Osteoblast (primary cell): Measurements from ENCODE around the gene CFAP90. TPM values are rescaled to one million over a fixed set of nuclear protein-coding genes. Genes with fewer than 3 reads are reported as not detected.

ENCODE experiments used
- DNase-seq: peaks from one replicate; pipeline ENCODE4 v3.0.0; 2011; ENCODE audit warnings: low spot score, mixed read lengths; ENCODE audit not compliant: insufficient read length; ENCODE audit errors: missing footprints
- H2AFZ ChIP-seq: 2 replicates; pipeline ENCODE4 v1.6.0; 2011; ENCODE audit warnings: mild to moderate bottlenecking, low read length
- H3K27ac ChIP-seq: 2 replicates; pipeline ENCODE4 v1.5.1; 2011; ENCODE audit warnings: mild to moderate bottlenecking, low read depth, low read length, moderate library complexity
- H3K27me3 ChIP-seq: 2 replicates; pipeline ENCODE4 v1.6.0; 2012; ENCODE audit warnings: mild to moderate bottlenecking, control low read depth, inconsistent platforms, low read length, moderate library complexity; ENCODE audit not compliant: insufficient read depth
- H3K36me3 ChIP-seq: 2 replicates; pipeline ENCODE4 v1.5.1; 2011; ENCODE audit warnings: mild to moderate bottlenecking, low read length, control low read depth, moderate library complexity; ENCODE audit not compliant: insufficient read depth
- H3K4me1 ChIP-seq: 2 replicates; pipeline ENCODE4 v1.5.1; 2011; ENCODE audit warnings: mild to moderate bottlenecking, low read length, control low read depth, moderate library complexity; ENCODE audit not compliant: insufficient read depth
- H3K4me2 ChIP-seq: 2 replicates; pipeline ENCODE4 v1.6.0; 2011; ENCODE audit warnings: mild to moderate bottlenecking, low read length; ENCODE audit not compliant: insufficient read depth
- H3K4me3 ChIP-seq: fragments of 200-600 bp; sonication (generic); 3 replicates; pipeline ENCODE4 v1.5.1; 2012; ENCODE audit warnings: mild to moderate bottlenecking, low read length, inconsistent platforms; ENCODE audit not compliant: insufficient read depth
- H3K79me2 ChIP-seq: 2 replicates; pipeline ENCODE4 v1.6.0; 2012; ENCODE audit warnings: mild to moderate bottlenecking, low read length, control low read depth, inconsistent platforms; ENCODE audit not compliant: insufficient read depth
- H3K9me3 ChIP-seq: 2 replicates; pipeline ENCODE4 v1.5.1; 2011; ENCODE audit warnings: low read depth, low read length, control low read depth
- H4K20me1 ChIP-seq: 2 replicates; pipeline ENCODE4 v1.6.0; 2012; ENCODE audit warnings: mild to moderate bottlenecking, low read length, control low read depth; ENCODE audit not compliant: insufficient read depth
- CTCF ChIP-seq: IDR thresholded peaks from 2 replicates; pipeline ENCODE4 v1.5.1; 2011; ENCODE audit warnings: mild to moderate bottlenecking, low read depth, low read length, moderate library complexity; ENCODE audit errors: extremely low read depth
- total RNA-seq: library from RNA; depleted of rRNA; stranded (reverse); fragments of >200 nt; gene quantifications from 2 replicates; pipeline ENCODE4 v1.2.3, GENCODE V29; 2012

CFAP90 gene
- total RNA-seq = 0.59 and 1.1 TPM in 2 replicates

DNA sequence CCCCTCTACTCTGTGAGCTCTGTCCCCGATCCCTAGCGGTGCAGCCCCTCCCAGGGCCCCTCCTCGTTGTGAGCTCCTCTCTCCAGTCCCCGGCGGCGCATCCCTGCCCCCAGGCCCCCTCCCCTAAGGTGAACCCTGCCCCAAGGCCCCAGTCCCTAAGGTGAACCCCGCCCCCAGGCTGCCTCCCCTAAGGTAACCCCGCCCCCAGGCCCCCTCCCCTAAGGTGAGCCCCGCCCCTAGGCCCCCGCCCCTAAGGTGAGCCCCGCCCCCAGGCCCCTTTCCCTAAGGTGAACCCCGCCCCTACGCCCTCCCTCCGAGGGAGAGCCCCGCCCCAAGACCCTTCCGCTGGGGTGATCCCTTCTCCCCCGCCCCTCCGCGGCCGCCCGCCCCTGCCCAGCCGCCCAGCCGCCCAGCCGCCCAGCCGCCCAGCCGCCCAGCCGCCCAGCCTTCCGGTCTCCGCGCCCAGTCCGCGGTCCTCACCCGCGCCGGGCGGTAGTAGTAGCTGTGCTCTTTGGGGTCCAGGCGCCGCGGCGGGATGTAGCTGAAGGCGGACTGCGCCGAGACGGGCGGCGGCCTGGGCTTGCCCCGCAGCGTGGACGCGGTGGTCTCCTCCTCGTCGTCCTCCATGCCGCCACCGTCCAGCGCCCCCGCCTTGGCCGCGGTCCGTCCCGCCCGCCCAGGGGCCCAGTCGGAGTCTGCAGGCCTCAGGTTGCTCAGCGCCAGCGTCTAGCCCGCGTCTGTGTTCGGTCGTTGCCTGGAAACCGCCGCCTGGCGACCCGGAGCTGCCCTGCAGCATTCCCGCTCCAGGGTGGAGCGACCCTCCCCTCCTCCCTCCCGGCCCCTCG lies at the start of gene CFAP90:
CFAP90 (minus strand) TSS at position 739 of the 845 bp plus-strand sequence; CDS start at position 627, 112 bp downstream.
- peak within 1 kb of the TSS; percentile 66 for H3K4me3 ChIP-seq
- peaks cover 15% of the 10 kb centered on the region for H3K27me3 ChIP-seq
- TF ChIP-seq CTCF = peak; percentile 15
- no peak within 1 kb of the TSS for H3K27ac ChIP-seq
- H4K20me1 ChIP-seq = no peaks in the 10 kb centered on the region
- H3K79me2 ChIP-seq = no peaks in the 10 kb centered on the region
- H3K36me3 ChIP-seq = no peaks in the 10 kb centered on the region
- H3K9me3 ChIP-seq = no peaks in the 10 kb centered on the region
- peak within 1 kb of the TSS; percentile 68 for H2AFZ ChIP-seq
- DNase-seq = peak; percentile 90
- H3K4me2 ChIP-seq = peak within 1 kb of the TSS; percentile 72
- H3K4me1 ChIP-seq = peaks cover 3% of the 10 kb centered on the region

- peak; percentile 79 for TF ChIP-seq CTCF
- H3K27ac ChIP-seq = no peak overlapping the region
- peaks cover 79% of the 10 kb centered on the region for H3K36me3 ChIP-seq
- H4K20me1 ChIP-seq = no peaks in the 10 kb centered on the region
- peak; percentile 53 for DNase-seq
- H3K9me3 ChIP-seq = no peaks in the 10 kb centered on the region
- H3K4me1 ChIP-seq = peaks cover 6% of the 10 kb centered on the region
- H2AFZ ChIP-seq = no peak overlapping the region
- H3K4me2 ChIP-seq = no peak overlapping the region
- no peaks in the 10 kb centered on the region for H3K27me3 ChIP-seq
- no peak overlapping the region for H3K4me3 ChIP-seq
- no peaks in the 10 kb centered on the region for H3K79me2 ChIP-seq
Observed at GRCh38 chr5:7897014-7897600, 46.2 kb upstream of the CFAP90 start.

GRCh38 chr5:7894860-7895259 lies 43.9 kb upstream of the CFAP90 start:
- Histone ChIP-seq H3K27ac (no peak overlapping the region), H3K4me1 (no peaks in the 10 kb centered on the region), H3K4me2 (no peak overlapping the region), H3K27me3 (no peaks in the 10 kb centered on the region), H3K9me3 (no peaks in the 10 kb centered on the region), H3K4me3 (no peak overlapping the region), H2AFZ (no peak overlapping the region), H4K20me1 (no peaks in the 10 kb centered on the region), H3K36me3 (peaks cover 70% of the 10 kb centered on the region), H3K79me2 (no peaks in the 10 kb centered on the region)
- TF ChIP-seq CTCF = no peak
- DNase-seq = no peak

GRCh38 chr5:7894439-7894838 lies 43.5 kb upstream of the CFAP90 start:
- Histone ChIP-seq H4K20me1 (no peaks in the 10 kb centered on the region), H3K4me3 (no peak overlapping the region), H3K27ac (no peak overlapping the region), H3K36me3 (peaks cover 72% of the 10 kb centered on the region), H3K9me3 (no peaks in the 10 kb centered on the region), H3K4me1 (no peaks in the 10 kb centered on the region), H3K79me2 (no peaks in the 10 kb centered on the region), H2AFZ (no peak overlapping the region), H3K27me3 (no peaks in the 10 kb centered on the region), H3K4me2 (no peak overlapping the region)
- DNase-seq = no peak
- no peak for TF ChIP-seq CTCF
